ENCODE data around the gene COMMD4. TPM values are rescaled to one million over a fixed set of nuclear protein-coding genes. Genes with fewer than 3 reads are reported as not detected.
"Not testable (repeated sequence)": the region's sequence is repeated elsewhere in the genome, so short reads cannot be mapped to it uniquely, and the experiment has no call there.

Gene COMMD4
- total RNA-seq, 1 donor from 2014 or later = 51.8 TPM

DNA sequence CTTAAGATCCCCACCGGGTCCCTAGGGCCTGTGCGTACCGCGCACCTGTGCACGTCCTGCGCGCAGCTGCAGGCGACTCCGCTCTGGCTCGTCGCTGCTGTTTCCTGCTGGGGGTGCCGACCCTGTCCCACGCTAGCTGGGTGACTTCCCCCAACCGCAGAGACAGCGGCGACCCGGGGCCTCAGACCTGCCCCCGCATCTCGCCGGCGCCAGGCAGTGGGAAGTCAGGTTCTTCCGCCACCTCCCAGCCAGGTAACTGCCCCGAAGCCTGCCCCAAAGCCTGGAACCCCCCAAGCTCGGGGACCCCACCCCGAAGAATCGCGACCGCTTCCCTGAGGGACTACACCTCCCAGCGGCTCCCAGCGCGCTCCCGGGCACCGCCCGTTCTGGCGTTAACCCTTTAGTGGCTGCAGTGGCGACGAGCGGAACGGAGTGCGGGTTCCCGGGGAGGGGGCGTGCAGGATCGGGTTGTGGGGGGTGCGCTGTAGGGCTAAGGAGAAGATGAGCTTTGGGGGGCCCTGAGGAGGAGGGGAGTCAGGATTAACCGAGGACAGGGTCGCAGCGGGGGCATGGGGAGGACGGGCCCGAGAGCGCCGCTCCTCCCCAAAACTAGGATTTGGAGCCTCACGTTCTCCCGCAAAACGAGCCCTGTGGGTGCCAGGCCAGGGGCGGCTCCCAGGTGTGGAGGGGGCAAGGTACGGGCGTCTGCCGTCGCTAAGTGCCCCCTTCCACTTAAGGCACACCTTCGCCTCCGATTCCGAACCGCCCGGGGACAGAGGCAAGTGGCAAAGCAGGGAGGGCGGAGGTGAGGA, 11.6 kb downstream of the COMMD4 start:
- intact Hi-C loops (cut with micrococcal nuclease) = loop anchor here (1.0 to 5.0 kb wide), 6 partner anchors 11 to 560 kb away; partner anchors contain the start of genes COMMD4, IMP3, MAN2C1 and SIN3A
- H3K9me3 Mint-ChIP-seq = peaks cover 7% of the 10 kb centered on the region
- H3K4me1 Mint-ChIP-seq = peaks cover 46% of the 10 kb centered on the region
- DNase-seq (peak; percentile 69), ATAC-seq (ENCODE audit: low read depth) (peak; percentile 77)
- H3K27ac Mint-ChIP-seq = peak overlapping the region; percentile 85
- peaks cover 11% of the 10 kb centered on the region for H3K36me3 Mint-ChIP-seq (ENCODE audit: low read depth)
- peak overlapping the region; percentile 86 for H3K4me3 Mint-ChIP-seq
- ChIA-PET CTCF (interaction anchor here (1.0 to 3.0 kb wide), 2 partner anchors 20 kb away, joined by 8 to 11 read pairs; partner anchors contain the start of gene MAN2C1), POLR2A (interaction anchor here (0.6 to 3.5 kb wide), 6 partner anchors 21 to 473 kb away, joined by 3 to 52 read pairs (median 6); partner anchors contain the start of genes IMP3, MAN2C1 and SIN3A)
- TF ChIP-seq, protein P1, sequence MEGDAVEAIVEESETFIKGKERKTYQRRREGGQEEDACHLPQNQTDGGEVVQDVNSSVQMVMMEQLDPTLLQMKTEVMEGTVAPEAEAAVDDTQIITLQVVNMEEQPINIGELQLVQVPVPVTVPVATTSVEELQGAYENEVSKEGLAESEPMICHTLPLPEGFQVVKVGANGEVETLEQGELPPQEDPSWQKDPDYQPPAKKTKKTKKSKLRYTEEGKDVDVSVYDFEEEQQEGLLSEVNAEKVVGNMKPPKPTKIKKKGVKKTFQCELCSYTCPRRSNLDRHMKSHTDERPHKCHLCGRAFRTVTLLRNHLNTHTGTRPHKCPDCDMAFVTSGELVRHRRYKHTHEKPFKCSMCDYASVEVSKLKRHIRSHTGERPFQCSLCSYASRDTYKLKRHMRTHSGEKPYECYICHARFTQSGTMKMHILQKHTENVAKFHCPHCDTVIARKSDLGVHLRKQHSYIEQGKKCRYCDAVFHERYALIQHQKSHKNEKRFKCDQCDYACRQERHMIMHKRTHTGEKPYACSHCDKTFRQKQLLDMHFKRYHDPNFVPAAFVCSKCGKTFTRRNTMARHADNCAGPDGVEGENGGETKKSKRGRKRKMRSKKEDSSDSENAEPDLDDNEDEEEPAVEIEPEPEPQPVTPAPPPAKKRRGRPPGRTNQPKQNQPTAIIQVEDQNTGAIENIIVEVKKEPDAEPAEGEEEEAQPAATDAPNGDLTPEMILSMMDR (IDR thresholded peaks at IDR 0.05) = no peak
- H3K27me3 Mint-ChIP-seq = peaks cover 1% of the 10 kb centered on the region

DNA sequence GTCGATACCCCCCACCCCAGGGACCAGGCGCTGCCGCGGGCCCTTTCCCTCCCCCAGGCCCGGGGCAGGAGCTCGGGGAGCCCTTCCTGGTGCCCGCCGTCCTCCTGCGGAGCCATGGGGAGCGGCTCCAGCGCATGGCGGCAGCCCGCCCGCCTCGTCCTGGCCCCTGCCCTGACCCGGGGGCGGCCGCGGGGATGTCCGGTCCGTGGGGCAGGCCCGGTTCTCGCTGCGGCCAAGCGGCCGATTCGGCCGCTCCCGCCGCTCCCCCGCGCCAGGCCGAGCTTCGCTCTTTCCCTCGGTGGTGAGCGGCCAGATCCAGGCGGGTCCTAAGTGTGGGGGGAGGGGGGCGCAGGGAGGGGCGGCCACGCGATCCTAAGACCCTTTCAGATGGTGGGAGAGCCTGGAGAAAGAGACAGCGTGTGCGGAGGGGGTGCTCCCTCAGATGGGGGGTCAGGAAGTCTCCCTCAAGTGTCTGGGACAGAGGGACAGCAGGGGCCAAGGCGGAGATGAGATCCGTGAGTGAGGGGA, 12.2 kb downstream of the COMMD4 start:
- Mint-ChIP-seq H3K27ac (peak overlapping the region; percentile 85), H3K36me3 (ENCODE audit: low read depth) (peaks cover 11% of the 10 kb centered on the region)
- ATAC-seq (ENCODE audit: low read depth) = no peak

DNA sequence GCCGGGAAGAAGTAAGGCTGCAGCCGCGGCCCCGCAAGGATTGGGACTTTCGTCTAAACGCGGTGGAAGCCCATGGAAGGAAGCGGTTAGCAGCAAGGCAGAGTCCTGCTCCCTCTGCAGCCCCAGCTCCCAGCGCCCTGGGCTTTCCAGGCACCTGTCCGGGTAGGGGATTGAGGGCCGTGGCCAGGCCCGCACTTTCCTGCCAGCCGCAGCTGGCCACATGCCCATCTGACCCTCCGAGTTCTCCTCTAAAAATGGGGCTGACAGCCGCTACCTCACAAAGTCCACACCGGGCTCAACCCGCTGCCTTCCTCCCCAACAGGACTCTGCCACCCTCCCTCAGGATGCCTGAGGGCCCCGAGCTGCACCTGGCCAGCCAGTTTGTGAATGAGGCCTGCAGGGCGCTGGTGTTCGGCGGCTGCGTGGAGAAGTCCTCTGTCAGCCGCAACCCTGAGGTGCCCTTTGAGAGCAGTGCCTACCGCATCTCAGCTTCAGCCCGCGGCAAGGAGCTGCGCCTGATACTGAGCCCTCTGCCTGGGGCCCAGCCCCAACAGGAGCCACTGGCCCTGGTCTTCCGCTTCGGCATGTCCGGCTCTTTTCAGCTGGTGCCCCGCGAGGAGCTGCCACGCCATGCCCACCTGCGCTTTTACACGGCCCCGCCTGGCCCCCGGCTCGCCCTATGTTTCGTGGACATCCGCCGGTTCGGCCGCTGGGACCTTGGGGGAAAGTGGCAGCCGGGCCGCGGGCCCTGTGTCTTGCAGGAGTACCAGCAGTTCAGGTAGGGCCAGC, 12.9 kb downstream of the COMMD4 start:
- intact Hi-C loops (cut with micrococcal nuclease) = loop anchor here (5.0 kb wide), 3 partner anchors 104 to 561 kb away; partner anchors contain the start of genes IMP3 and SIN3A
- ATAC-seq (ENCODE audit: low read depth) = no peak
- H3K27ac Mint-ChIP-seq = peak overlapping the region; percentile 18

More for the DNA sequence above, 12.2 kb downstream of the COMMD4 start:
- no peak for DNase-seq
- TF ChIP-seq, protein P1 (IDR thresholded peaks at IDR 0.05) = no peak
- POLR2A ChIA-PET = interaction anchor here (0.6 to 3.5 kb wide), 6 partner anchors 12 to 474 kb away, joined by 3 to 52 read pairs (median 6); partner anchors contain the start of genes COMMD4, MAN2C1 and SIN3A
- CTCF ChIA-PET = interaction anchor here (3.0 kb wide), 1 partner anchor 19 kb away, joined by 11 read pairs; the partner anchor contains the start of gene MAN2C1
- intact Hi-C loops (cut with micrococcal nuclease) = loop anchor here (5.0 kb wide), 3 partner anchors 104 to 561 kb away; partner anchors contain the start of genes IMP3 and SIN3A
- Mint-ChIP-seq H3K4me3 (peak overlapping the region; percentile 86), H3K27me3 (peaks cover 1% of the 10 kb centered on the region), H3K4me1 (peaks cover 46% of the 10 kb centered on the region), H3K9me3 (peaks cover 7% of the 10 kb centered on the region)

GRCh38 chr15:75349351-75349669, 13.4 kb downstream of the COMMD4 start:
- ChIA-PET POLR2A (interaction anchor here (0.6 to 3.5 kb wide), 5 partner anchors 14 to 305 kb away, joined by 3 to 52 read pairs (median 3); partner anchors contain the start of genes COMMD4, MAN2C1 and SIN3A), CTCF (interaction anchor here (3.0 kb wide), 1 partner anchor 18 kb away, joined by 11 read pairs; the partner anchor contains the start of gene MAN2C1)
- intact Hi-C loops (cut with micrococcal nuclease) = loop anchor here (5.0 kb wide), 3 partner anchors 103 to 562 kb away; partner anchors contain the start of genes IMP3 and SIN3A
- H3K27me3 Mint-ChIP-seq; ATAC-seq (ENCODE audit: low read depth); DNase-seq; H3K4me3 Mint-ChIP-seq; H3K9me3 Mint-ChIP-seq: not testable (repeated sequence)
- H3K27ac Mint-ChIP-seq = peak overlapping the region; percentile 94
- peaks cover 42% of the 10 kb centered on the region for H3K4me1 Mint-ChIP-seq
- H3K36me3 Mint-ChIP-seq (ENCODE audit: low read depth) = peaks cover 11% of the 10 kb centered on the region

More for the DNA sequence above, 12.9 kb downstream of the COMMD4 start:
- TF ChIP-seq, protein P1 (IDR thresholded peaks at IDR 0.05) = no peak
- Mint-ChIP-seq H3K27me3 (peaks cover 1% of the 10 kb centered on the region), H3K4me3 (peak overlapping the region; percentile 72), H3K4me1 (peaks cover 46% of the 10 kb centered on the region), H3K9me3 (peaks cover 7% of the 10 kb centered on the region), H3K36me3 (ENCODE audit: low read depth) (peaks cover 11% of the 10 kb centered on the region)
- DNase-seq = no peak
- CTCF ChIA-PET = interaction anchor here (3.0 kb wide), 1 partner anchor 19 kb away, joined by 11 read pairs; the partner anchor contains the start of gene MAN2C1
- POLR2A ChIA-PET = interaction anchor here (0.6 to 3.5 kb wide), 7 partner anchors 13 to 475 kb away, joined by 3 to 52 read pairs (median 5); partner anchors contain the start of genes COMMD4, MAN2C1 and SIN3A
